HepG2 (cell line): ENCODE measurements around the gene PAK6. TPM values are rescaled to one million over a fixed set of nuclear protein-coding genes. Genes with fewer than 3 reads are reported as not detected.

Experiments
- ATAC-seq: fragments of 200-7000 bp; cut with Tn5 transposase; 3 replicates; pipeline ENCODE4 v1.9.1; 2020; ENCODE audit warnings: mild to moderate bottlenecking, moderate library complexity
- BruUV-seq: library from RNA; stranded (reverse); fragments of 400-500 nt; replicated peaks from 2 replicates; lab custom pipeline; 2021; lab: Mats Ljungman, UMichigan
- CTCF ChIA-PET: fragments of 300-600 bp; formaldehyde crosslinking; extraction: SDS; loops from one replicate; lab custom pipeline; 2021; ENCODE audit warnings: low total read pairs, inconsistent platforms, low intra/inter-chr PET ratio; lab: Yijun Ruan, JAX
- POLR2A ChIA-PET: fragments of 350-600 bp; sonication (Branson Sonifier 250); formaldehyde crosslinking; loops from one replicate; lab custom pipeline; 2020; ENCODE audit warnings: antibody characterized with exemption, inconsistent platforms; lab: Yijun Ruan, JAX
- DNase-seq: peaks from one replicate; pipeline ENCODE4 v3.0.0-alpha.2; 2015; ENCODE audit warnings: low spot score
- FAIRE-seq: peaks from 3 replicates; lab custom pipeline; 2011; peaks lifted over from hg19 to GRCh38; lab: Jason Lieb, UNC
- H2AFZ ChIP-seq: one replicate; pipeline ENCODE4 v1.6.1; 2011; ENCODE audit warnings: low read length, inconsistent platforms
- H3K27ac ChIP-seq: fragments of 300-600 bp; 3 replicates; pipeline ENCODE4 v1.8.0; 2011; ENCODE audit warnings: mixed run types, mild to moderate bottlenecking, mixed read lengths, low read length, inconsistent platforms; ENCODE audit not compliant: insufficient read depth; ENCODE audit errors: extremely low read length
- H3K27me3 ChIP-seq, 2 experiments: fragments of 200-600 bp in 1 of 2; 2 replicates in 1 of 2; 3 replicates in 1 of 2; pipeline versions ENCODE4 v1.6.0 to v1.8.0; 2011; ENCODE audit warnings: low read length in 2 of 2, mild to moderate bottlenecking in 2 of 2, moderate library complexity in 2 of 2, inconsistent platforms in 1 of 2; ENCODE audit not compliant: insufficient read depth in 2 of 2, control insufficient read depth in 1 of 2
- H3K36me3 ChIP-seq, 2 experiments: fragments of 200-600 bp in 1 of 2; replicated peaks in 1 of 2; 2 replicates in 1 of 2; 3 replicates in 1 of 2; pipeline versions ENCODE4 v1.5.1 to v1.8.0; 2011; ENCODE audit warnings: low read length in 2 of 2, inconsistent platforms in 1 of 2; ENCODE audit not compliant: insufficient read depth in 2 of 2, control insufficient read depth in 1 of 2
- H3K4me1 ChIP-seq: 2 replicates; pipeline ENCODE4 v1.5.1; 2012; ENCODE audit warnings: low read length, inconsistent platforms; ENCODE audit not compliant: insufficient read depth
- H3K4me2 ChIP-seq: 2 replicates; pipeline ENCODE4 v1.6.0; 2011; ENCODE audit warnings: low read depth, low read length, inconsistent platforms
- H3K4me3 ChIP-seq, 3 experiments: fragments of 200-600 bp in 1 of 3; sonication (generic), shearing (Covaris generic) in 1 of 3; replicated peaks in 1 of 3; 2 replicates each; pipeline ENCODE4 v1.5.1; 2011 to 2016; ENCODE audit warnings: low read length in 3 of 3, inconsistent platforms in 2 of 3, low read depth in 2 of 3, mild to moderate bottlenecking in 2 of 3, control low read depth in 1 of 3, mixed read lengths in 1 of 3; ENCODE audit not compliant: insufficient read depth in 1 of 3
- H3K79me2 ChIP-seq: one replicate; pipeline ENCODE4 v1.6.1; 2011; ENCODE audit warnings: low read length, inconsistent platforms; ENCODE audit not compliant: insufficient read depth
- H3K9ac ChIP-seq: 2 replicates; pipeline ENCODE4 v1.6.0; 2011; ENCODE audit warnings: mild to moderate bottlenecking, low read depth, low read length, inconsistent platforms; ENCODE audit not compliant: insufficient read depth
- H3K9me3 ChIP-seq: 2 replicates; pipeline ENCODE4 v1.5.1; 2012; ENCODE audit warnings: mild to moderate bottlenecking, low read length
- H4K20me1 ChIP-seq: 2 replicates; pipeline ENCODE4 v1.6.0; 2011; ENCODE audit warnings: inconsistent platforms, mild to moderate bottlenecking, low read length, moderate library complexity; ENCODE audit not compliant: insufficient read depth
- CHD4 ChIP-seq: fragments of 200-600 bp; sonication (generic); IDR thresholded peaks from 2 replicates; pipeline ENCODE4 v1.7.0; 2017; ENCODE audit warnings: mild to moderate bottlenecking, low read length, borderline replicate concordance
- GABPA ChIP-seq, 2 experiments: IDR thresholded peaks; 2 replicates each; pipeline ENCODE4 v1.6.1; 2011 to 2016; ENCODE audit warnings: low read depth in 2 of 2, low read length in 1 of 2, missing biosample characterization in 1 of 2, missing genetic modification characterization in 1 of 2
- KLF6 ChIP-seq: IDR thresholded peaks from 2 replicates; pipeline ENCODE4 v1.8.0; 2016; ENCODE audit warnings: missing biosample characterization, missing genetic modification reagents
- TBP ChIP-seq: sonication (generic); formaldehyde crosslinking; IDR thresholded peaks from 2 replicates; pipeline ENCODE4 v1.5.0; 2020; ENCODE audit warnings: missing genetic modification reagents
- ZNF629 ChIP-seq: sonication (generic); formaldehyde crosslinking; conservative IDR thresholded peaks from 2 replicates; pipeline ENCODE4 v1.5.0; 2020; ENCODE audit warnings: missing genetic modification reagents
- WGBS: methylation state at CpG from one replicate; pipeline ENCODE4 v1.1.6; 2017; ENCODE audit warnings: low lambda C conversion rate; 5-methylcytosine and 5-hydroxymethylcytosine counted together
- in situ Hi-C: cut with HindIII; loops from 2 replicates; pipeline ENCODE4 v1.10.0; 2017; ENCODE audit warnings: low pct_unique_long_range_greater_than_20kb; ENCODE audit not compliant: extremely low pct_ligation_motif_present
- intact Hi-C: fragments of 100-400 bp; cut with micrococcal nuclease; formaldehyde crosslinking; loops from one replicate; pipeline ENCODE4 v1.10.0; 2022; ENCODE audit not compliant: unreplicated experiment
- polyA plus RNA-seq, 8 experiments: library from polyadenylated mRNA; depleted of rRNA in 3 of 8; stranded (reverse) in 7 of 8; unstranded in 1 of 8; fragments of >200 nt; fragmentation: Illumina TruSeq in 4 of 8; extraction: Trizol in 4 of 8; gene quantifications; 2 replicates each; pipeline versions ENCODE4 v1.2.1 to v1.2.3, GENCODE V29; 2011 to 2016; ENCODE audit warnings: low read depth in 4 of 8, missing spikeins in 1 of 8, mixed read lengths in 1 of 8; ENCODE audit not compliant: insufficient read depth in 1 of 8
- total RNA-seq, 5 experiments: library from RNA; depleted of rRNA; stranded (reverse); fragments of >200 nt; fragmentation: Illumina TruSeq; extraction: Trizol; gene quantifications; 2 replicates each; pipeline ENCODE4 v1.2.3, GENCODE V29; 2016; ENCODE audit warnings: low read depth in 1 of 5
- TF ChIP-seq, protein P1 (sequence below): sonication (generic); formaldehyde crosslinking; IDR thresholded peaks from 2 replicates; pipeline ENCODE4 v1.4.0; 2020; ENCODE audit warnings: missing genetic modification reagents
- TF ChIP-seq, protein P2 (sequence below): sonication (generic); formaldehyde crosslinking; IDR thresholded peaks from 2 replicates; pipeline ENCODE4 v1.4.0; 2020; ENCODE audit warnings: missing genetic modification reagents, borderline replicate concordance

The PAK6 gene
- total and polyA plus RNA-seq, 2 of the 13 experiments (the other 11 are each of a cell fraction or from before 2014, with no cell fraction given) = 0.07 TPM; not detected in 1

DNA sequence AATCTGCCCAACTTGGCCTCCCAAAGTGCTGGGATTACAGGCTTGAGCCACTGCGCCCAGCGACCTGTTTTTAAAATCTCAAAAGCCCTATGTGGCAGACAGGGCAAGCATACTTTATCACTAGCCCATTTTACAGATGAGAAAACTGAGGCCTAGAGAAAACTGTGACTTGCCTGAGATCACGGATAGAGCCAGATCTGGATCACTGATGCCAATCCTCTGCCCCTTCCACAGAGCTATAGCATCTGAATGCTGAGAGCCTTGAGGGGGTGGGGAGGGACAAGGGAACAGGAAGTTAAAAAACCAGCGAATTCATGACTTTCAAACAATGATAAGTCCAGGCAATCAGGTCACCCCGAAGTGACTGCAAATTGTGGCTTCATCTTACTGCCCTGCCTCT is 36.7 kb downstream of the PAK6 start:
- intact Hi-C loops (loop anchor here (10.0 kb wide), 1 partner anchor 171 kb away; the partner anchor contains the start of gene BMF), in situ Hi-C loops (loop anchor here (5.0 kb wide), 1 partner anchor 37 kb away; no protein-coding TSS in a partner anchor)
- H2AFZ ChIP-seq = no peak overlapping the region
- no peak overlapping the region for H3K4me3 ChIP-seq
- peaks cover 47% of the 10 kb centered on the region for H3K4me1 ChIP-seq
- no peak overlapping the region for H3K4me2 ChIP-seq
- ChIA-PET CTCF (interaction anchor here (0.6 to 6.3 kb wide), 6 partner anchors 25 to 1032 kb away, joined by 3 to 266 read pairs (median 4); no protein-coding TSS in a partner anchor), POLR2A (no interaction called here)
- H3K27me3 ChIP-seq = peaks cover 1 to 43% of the 10 kb centered on the region in 2 experiments; a peak in 4 of 5 replicates
- ATAC-seq (no peak), DNase-seq (no peak), FAIRE-seq (no peak)
- no peaks in the 10 kb centered on the region for H3K36me3 ChIP-seq
- no peak overlapping the region for H3K9ac ChIP-seq
- no peak overlapping the region for H3K27ac ChIP-seq
- peak; percentile 83 for TF ChIP-seq ZNF629
- no peak for TF ChIP-seq TBP (CRISPR knock-in tag)
- H3K9me3 ChIP-seq = no peaks in the 10 kb centered on the region
- 77% methylated on average over 3 of the region's 5 CpGs for WGBS
- H3K79me2 ChIP-seq = no peaks in the 10 kb centered on the region
- H4K20me1 ChIP-seq = no peaks in the 10 kb centered on the region
- no TSS peak for BruUV-seq

DNA sequence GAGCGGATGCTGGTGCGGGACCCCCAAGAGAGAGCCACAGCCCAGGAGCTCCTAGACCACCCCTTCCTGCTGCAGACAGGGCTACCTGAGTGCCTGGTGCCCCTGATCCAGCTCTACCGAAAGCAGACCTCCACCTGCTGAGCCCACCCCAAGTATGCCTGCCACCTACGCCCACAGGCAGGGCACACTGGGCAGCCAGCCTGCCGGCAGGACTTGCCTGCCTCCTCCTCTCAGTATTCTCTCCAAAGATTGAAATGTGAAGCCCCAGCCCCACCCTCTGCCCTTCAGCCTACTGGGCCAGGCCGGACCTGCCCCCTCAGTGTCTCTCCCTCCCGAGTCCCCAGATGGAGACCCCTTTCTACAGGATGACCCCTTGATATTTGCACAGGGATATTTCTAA is 37.1 kb downstream of the PAK6 start:
- Histone ChIP-seq H3K4me1 (peaks cover 47% of the 10 kb centered on the region), H3K4me2 (no peak overlapping the region), H3K79me2 (no peaks in the 10 kb centered on the region), H4K20me1 (no peaks in the 10 kb centered on the region), H3K36me3 (no peaks in the 10 kb centered on the region), H3K9me3 (no peaks in the 10 kb centered on the region), H3K27me3 (peaks cover 1 to 43% of the 10 kb centered on the region in 2 experiments; a peak in 4 of 5 replicates), H3K4me3 (no peak overlapping the region), H3K9ac (no peak overlapping the region), H2AFZ (no peak overlapping the region), H3K27ac (no peak overlapping the region)
- FAIRE-seq (no peak), DNase-seq (no peak), ATAC-seq (no peak)
- in situ Hi-C loops = loop anchor here (5.0 kb wide), 1 partner anchor 36 kb away; no protein-coding TSS in a partner anchor
- intact Hi-C loops = loop anchor here (10.0 kb wide), 1 partner anchor 171 kb away; the partner anchor contains the start of gene BMF
- ChIA-PET POLR2A (no interaction called here), CTCF (interaction anchor here (2.7 to 6.3 kb wide), 2 partner anchors 58 to 230 kb away, joined by 19 to 266 read pairs; no protein-coding TSS in a partner anchor)
- no TSS peak for BruUV-seq
- 65% methylated on average over 5 of the region's 7 CpGs for WGBS
- TF ChIP-seq, protein P1, sequence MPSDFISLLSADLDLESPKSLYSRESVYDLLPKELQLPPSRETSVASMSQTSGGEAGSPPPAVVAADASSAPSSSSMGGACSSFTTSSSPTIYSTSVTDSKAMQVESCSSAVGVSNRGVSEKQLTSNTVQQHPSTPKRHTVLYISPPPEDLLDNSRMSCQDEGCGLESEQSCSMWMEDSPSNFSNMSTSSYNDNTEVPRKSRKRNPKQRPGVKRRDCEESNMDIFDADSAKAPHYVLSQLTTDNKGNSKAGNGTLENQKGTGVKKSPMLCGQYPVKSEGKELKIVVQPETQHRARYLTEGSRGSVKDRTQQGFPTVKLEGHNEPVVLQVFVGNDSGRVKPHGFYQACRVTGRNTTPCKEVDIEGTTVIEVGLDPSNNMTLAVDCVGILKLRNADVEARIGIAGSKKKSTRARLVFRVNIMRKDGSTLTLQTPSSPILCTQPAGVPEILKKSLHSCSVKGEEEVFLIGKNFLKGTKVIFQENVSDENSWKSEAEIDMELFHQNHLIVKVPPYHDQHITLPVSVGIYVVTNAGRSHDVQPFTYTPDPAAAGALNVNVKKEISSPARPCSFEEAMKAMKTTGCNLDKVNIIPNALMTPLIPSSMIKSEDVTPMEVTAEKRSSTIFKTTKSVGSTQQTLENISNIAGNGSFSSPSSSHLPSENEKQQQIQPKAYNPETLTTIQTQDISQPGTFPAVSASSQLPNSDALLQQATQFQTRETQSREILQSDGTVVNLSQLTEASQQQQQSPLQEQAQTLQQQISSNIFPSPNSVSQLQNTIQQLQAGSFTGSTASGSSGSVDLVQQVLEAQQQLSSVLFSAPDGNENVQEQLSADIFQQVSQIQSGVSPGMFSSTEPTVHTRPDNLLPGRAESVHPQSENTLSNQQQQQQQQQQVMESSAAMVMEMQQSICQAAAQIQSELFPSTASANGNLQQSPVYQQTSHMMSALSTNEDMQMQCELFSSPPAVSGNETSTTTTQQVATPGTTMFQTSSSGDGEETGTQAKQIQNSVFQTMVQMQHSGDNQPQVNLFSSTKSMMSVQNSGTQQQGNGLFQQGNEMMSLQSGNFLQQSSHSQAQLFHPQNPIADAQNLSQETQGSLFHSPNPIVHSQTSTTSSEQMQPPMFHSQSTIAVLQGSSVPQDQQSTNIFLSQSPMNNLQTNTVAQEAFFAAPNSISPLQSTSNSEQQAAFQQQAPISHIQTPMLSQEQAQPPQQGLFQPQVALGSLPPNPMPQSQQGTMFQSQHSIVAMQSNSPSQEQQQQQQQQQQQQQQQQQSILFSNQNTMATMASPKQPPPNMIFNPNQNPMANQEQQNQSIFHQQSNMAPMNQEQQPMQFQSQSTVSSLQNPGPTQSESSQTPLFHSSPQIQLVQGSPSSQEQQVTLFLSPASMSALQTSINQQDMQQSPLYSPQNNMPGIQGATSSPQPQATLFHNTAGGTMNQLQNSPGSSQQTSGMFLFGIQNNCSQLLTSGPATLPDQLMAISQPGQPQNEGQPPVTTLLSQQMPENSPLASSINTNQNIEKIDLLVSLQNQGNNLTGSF = no peak
- no peak for TF ChIP-seq CHD4
- TF ChIP-seq, protein P2, sequence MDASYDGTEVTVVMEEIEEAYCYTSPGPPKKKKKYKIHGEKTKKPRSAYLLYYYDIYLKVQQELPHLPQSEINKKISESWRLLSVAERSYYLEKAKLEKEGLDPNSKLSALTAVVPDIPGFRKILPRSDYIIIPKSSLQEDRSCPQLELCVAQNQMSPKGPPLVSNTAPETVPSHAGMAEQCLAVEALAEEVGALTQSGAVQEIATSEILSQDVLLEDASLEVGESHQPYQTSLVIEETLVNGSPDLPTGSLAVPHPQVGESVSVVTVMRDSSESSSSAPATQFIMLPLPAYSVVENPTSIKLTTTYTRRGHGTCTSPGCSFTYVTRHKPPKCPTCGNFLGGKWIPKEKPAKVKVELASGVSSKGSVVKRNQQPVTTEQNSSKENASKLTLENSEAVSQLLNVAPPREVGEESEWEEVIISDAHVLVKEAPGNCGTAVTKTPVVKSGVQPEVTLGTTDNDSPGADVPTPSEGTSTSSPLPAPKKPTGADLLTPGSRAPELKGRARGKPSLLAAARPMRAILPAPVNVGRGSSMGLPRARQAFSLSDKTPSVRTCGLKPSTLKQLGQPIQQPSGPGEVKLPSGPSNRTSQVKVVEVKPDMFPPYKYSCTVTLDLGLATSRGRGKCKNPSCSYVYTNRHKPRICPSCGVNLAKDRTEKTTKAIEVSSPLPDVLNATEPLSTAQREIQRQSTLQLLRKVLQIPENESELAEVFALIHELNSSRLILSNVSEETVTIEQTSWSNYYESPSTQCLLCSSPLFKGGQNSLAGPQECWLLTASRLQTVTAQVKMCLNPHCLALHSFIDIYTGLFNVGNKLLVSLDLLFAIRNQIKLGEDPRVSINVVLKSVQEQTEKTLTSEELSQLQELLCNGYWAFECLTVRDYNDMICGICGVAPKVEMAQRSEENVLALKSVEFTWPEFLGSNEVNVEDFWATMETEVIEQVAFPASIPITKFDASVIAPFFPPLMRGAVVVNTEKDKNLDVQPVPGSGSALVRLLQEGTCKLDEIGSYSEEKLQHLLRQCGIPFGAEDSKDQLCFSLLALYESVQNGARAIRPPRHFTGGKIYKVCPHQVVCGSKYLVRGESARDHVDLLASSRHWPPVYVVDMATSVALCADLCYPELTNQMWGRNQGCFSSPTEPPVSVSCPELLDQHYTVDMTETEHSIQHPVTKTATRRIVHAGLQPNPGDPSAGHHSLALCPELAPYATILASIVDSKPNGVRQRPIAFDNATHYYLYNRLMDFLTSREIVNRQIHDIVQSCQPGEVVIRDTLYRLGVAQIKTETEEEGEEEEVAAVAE (CRISPR knock-in tag) = no peak
- no peak for TF ChIP-seq GABPA (IDR thresholded peaks at IDR 0.05; ENCODE audit: low read depth, low read length)
- no peak for TF ChIP-seq GABPA (CRISPR knock-in tag; IDR thresholded peaks at IDR 0.05; ENCODE audit: low read depth)
- no peak for TF ChIP-seq KLF6 (CRISPR knock-in tag)
